SK-N-SH treated with all-trans-retinoic acid at 6 μM for 48 hours (cell line): Measurements from ENCODE around the gene CDCA4.

Experiments
- ATAC-seq: fragments of 200-7000 bp; cut with Tn5 transposase; 3 replicates; pipeline ENCODE4 v1.9.1; 2020; ENCODE audit warnings: mild to moderate bottlenecking, moderate library complexity
- ARNTL ChIP-seq: fragments of 450-650 bp; formaldehyde crosslinking; IDR thresholded peaks from 2 replicates; pipeline ENCODE4 v1.5.0; 2020; ENCODE audit warnings: low read depth, mild to moderate bottlenecking, moderate library complexity, borderline replicate concordance
- BACH2 ChIP-seq: fragments of 250-450 bp; sonication (Bioruptor Pico); IDR thresholded peaks from 2 replicates; pipeline ENCODE4 v1.9.0; 2021; ENCODE audit warnings: mild to moderate bottlenecking, borderline replicate concordance
- CREB5 ChIP-seq: fragments of 250-450 bp; sonication (Bioruptor Pico); IDR thresholded peaks from 2 replicates; pipeline ENCODE4 v1.5.1; 2020; ENCODE audit warnings: low read depth, mild to moderate bottlenecking, moderate library complexity
- CSRNP3 ChIP-seq: fragments of 250-450 bp; sonication (Bioruptor Pico); IDR thresholded peaks from 2 replicates; pipeline ENCODE4 v1.5.1; 2021; ENCODE audit warnings: mild to moderate bottlenecking, moderate library complexity
- ESRRG ChIP-seq: fragments of 250-450 bp; sonication (Bioruptor Pico); IDR thresholded peaks from 2 replicates; pipeline ENCODE4 v1.6.1; 2021; ENCODE audit warnings: mild to moderate bottlenecking
- GLIS3 ChIP-seq: fragments of 250-450 bp; sonication (Bioruptor Pico); IDR thresholded peaks from 2 replicates; pipeline ENCODE4 v1.5.0; 2020; ENCODE audit warnings: mild to moderate bottlenecking, moderate library complexity
- ISL1 ChIP-seq: fragments of 250-450 bp; sonication (Bioruptor Pico); IDR thresholded peaks from 2 replicates; pipeline ENCODE4 v2.1.2; 2022; ENCODE audit warnings: mild to moderate bottlenecking, moderate library complexity
- OSR1 ChIP-seq: fragments of 250-450 bp; sonication (Bioruptor Pico); IDR thresholded peaks from 2 replicates; pipeline ENCODE4 v1.8.0; 2022; ENCODE audit warnings: moderate library complexity, mild to moderate bottlenecking, inconsistent platforms
- PATZ1 ChIP-seq: fragments of 250-450 bp; sonication (Bioruptor Pico); IDR thresholded peaks from 2 replicates; pipeline ENCODE4 v1.8.0; 2020; ENCODE audit warnings: mild to moderate bottlenecking, moderate library complexity, borderline replicate concordance
- POU6F1 ChIP-seq: fragments of 250-450 bp; sonication (Bioruptor Pico); IDR thresholded peaks from 2 replicates; pipeline ENCODE4 v1.8.0; 2021; ENCODE audit warnings: low read depth, mild to moderate bottlenecking, moderate library complexity, borderline replicate concordance
- PPARA ChIP-seq: fragments of 250-450 bp; sonication (Bioruptor Pico); IDR thresholded peaks from 2 replicates; pipeline ENCODE4 v1.5.0; 2020; ENCODE audit warnings: mild to moderate bottlenecking, borderline replicate concordance
- TCF4 ChIP-seq: fragments of 250-450 bp; sonication (Bioruptor Pico); IDR thresholded peaks from 2 replicates; pipeline ENCODE4 v1.8.0; 2021; ENCODE audit warnings: mild to moderate bottlenecking, moderate library complexity, borderline replicate concordance
- TOX ChIP-seq: fragments of 250-450 bp; sonication (Bioruptor Pico); IDR thresholded peaks from 2 replicates; pipeline ENCODE4 v1.8.0; 2021; ENCODE audit warnings: mild to moderate bottlenecking, moderate library complexity, borderline replicate concordance
- ZC3H10 ChIP-seq: fragments of 250-450 bp; sonication (Bioruptor Pico); IDR thresholded peaks from 2 replicates; pipeline ENCODE4 v1.5.1; 2021; ENCODE audit warnings: mild to moderate bottlenecking, moderate library complexity
- ZFP3 ChIP-seq: fragments of 250-450 bp; sonication (Bioruptor Pico); IDR thresholded peaks from 2 replicates; pipeline ENCODE4 v1.5.0; 2020; ENCODE audit warnings: mild to moderate bottlenecking, moderate library complexity
- ZFP30 ChIP-seq: fragments of 450-650 bp; formaldehyde crosslinking; IDR thresholded peaks from 2 replicates; pipeline ENCODE4 v1.5.0; 2022; ENCODE audit warnings: mild to moderate bottlenecking, moderate library complexity
- ZNF565 ChIP-seq: fragments of 450-650 bp; formaldehyde crosslinking; conservative IDR thresholded peaks from 2 replicates; pipeline ENCODE4 v1.5.0; 2020; ENCODE audit warnings: low read depth, mild to moderate bottlenecking, moderate library complexity
- ZNF70 ChIP-seq: fragments of 450-650 bp; formaldehyde crosslinking; IDR thresholded peaks from 2 replicates; pipeline ENCODE4 v1.5.0; 2020; ENCODE audit warnings: mild to moderate bottlenecking, moderate library complexity
- ZNF8 ChIP-seq: fragments of 450-650 bp; formaldehyde crosslinking; IDR thresholded peaks from 2 replicates; pipeline ENCODE4 v1.5.0; 2020; ENCODE audit warnings: mild to moderate bottlenecking, moderate library complexity

Gene CDCA4

DNA sequence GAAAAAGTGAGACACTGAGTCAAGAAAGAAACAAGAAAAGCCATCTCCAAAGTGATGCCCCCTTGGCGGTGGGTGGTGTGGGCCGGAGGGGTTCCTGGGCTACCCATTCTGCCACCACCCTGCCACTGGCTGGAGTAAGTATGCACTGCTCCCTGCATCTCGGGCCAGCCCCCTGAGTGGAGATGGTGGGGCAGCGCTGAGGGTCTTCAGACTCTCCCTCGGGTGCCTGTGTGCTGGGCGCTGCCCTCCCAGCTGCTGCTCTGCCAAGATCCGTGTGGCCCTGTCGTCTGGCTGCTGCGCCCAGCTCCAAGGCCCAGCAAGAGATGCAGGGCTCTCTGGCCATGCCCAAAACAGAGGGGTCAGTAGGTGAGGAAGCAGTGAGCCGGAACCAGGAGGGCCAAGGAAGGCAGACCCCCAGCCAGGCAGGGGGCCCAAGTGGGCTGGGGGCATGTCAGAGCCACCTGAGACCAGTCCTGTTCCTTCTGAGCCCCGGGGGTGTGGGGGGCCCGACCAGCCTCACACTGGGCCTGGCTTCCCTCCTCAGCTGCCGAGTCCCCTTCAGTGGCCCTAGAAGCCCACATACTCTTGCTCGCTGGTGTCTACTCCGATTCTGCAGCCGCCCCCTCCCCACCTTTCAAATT is 39.2 kb upstream of the CDCA4 start:
- TF ChIP-seq OSR1 (CRISPR knock-in tag) (no peak), PATZ1 (CRISPR knock-in tag) (no peak), ZNF8 (CRISPR knock-in tag) (no peak), ZNF70 (CRISPR knock-in tag) (no peak), TOX (no peak), PPARA (no peak), CSRNP3 (CRISPR knock-in tag) (no peak), ZC3H10 (no peak), GLIS3 (no peak), ISL1 (CRISPR knock-in tag) (no peak), POU6F1 (no peak), ZFP30 (CRISPR knock-in tag) (no peak)
- no peak for ATAC-seq

GRCh38 chr14:105059035-105059924 is 38.4 kb upstream of the CDCA4 start:
- no peak for ATAC-seq
- TF ChIP-seq ESRRG (CRISPR knock-in tag) (no peak), ZNF8 (CRISPR knock-in tag) (no peak), ZC3H10 (no peak), GLIS3 (no peak), ZNF70 (CRISPR knock-in tag) (no peak), PATZ1 (CRISPR knock-in tag) (no peak), POU6F1 (no peak), CSRNP3 (CRISPR knock-in tag) (no peak), ZFP30 (CRISPR knock-in tag) (no peak), OSR1 (CRISPR knock-in tag) (no peak), TCF4 (CRISPR knock-in tag) (no peak), CREB5 (CRISPR knock-in tag) (no peak), ARNTL (no peak), ISL1 (CRISPR knock-in tag) (no peak), BACH2 (CRISPR knock-in tag) (no peak), ZNF565 (CRISPR knock-in tag) (no peak), ZFP3 (CRISPR knock-in tag) (no peak)
